ENCODE data around the gene NT5M. TPM values are rescaled to one million over a fixed set of nuclear protein-coding genes. Genes with fewer than 3 reads are reported as not detected.

The NT5M gene
- total RNA-seq, 1 donor, result 5.5 TPM

DNA sequence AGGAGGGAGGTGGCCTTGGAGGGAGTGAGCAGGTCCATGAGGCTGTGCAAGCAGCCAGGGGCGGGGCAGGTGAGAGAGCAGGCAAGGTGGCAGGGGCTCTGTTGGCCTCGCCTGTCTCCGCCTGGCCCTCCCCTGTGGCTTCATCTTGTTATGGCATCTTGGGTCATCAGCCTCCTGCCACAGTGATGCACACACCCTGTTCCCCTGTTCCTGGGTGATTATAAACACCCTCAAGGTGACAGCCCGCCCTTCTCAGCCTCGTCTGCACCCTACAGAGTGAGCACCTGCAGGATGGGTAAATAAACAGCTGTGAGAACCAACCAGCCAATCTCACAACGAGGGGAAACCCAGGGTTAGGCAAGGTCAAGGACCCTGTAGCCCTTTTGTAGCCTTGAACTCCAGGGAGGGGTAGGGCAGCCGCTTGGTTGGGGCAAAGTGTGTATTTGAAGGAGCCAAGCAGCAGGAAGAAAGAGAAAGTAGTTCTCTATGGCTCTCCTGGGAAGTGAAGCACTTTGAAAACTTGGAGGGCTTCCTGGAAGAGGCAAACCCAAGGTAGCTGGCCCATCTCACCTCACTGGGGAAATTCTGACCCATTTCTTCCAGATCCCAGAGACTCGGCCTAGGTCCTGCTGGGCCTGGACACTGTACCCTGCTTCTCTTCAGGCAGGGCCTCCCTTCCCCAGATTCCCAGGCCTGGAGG is 60.6 kb downstream of the NT5M start:
- no peaks in the 10 kb centered on the region for H3K9me3 ChIP-seq (ENCODE audit: low read depth, low read length)
- H3K4me3 ChIP-seq (ENCODE audit: low read length), result no peak overlapping the region
- H3K27me3 ChIP-seq (ENCODE audit: insufficient read depth, low read length), result no peaks in the 10 kb centered on the region
- no peaks in the 10 kb centered on the region for H3K4me1 ChIP-seq (ENCODE audit: insufficient read depth, low read length)

GRCh38 chr17:17364338-17364667 is 61.1 kb downstream of the NT5M start:
- Histone ChIP-seq H3K4me1 (ENCODE audit: insufficient read depth, low read length) (no peaks in the 10 kb centered on the region), H3K9me3 (ENCODE audit: low read depth, low read length) (no peaks in the 10 kb centered on the region), H3K27me3 (ENCODE audit: insufficient read depth, low read length) (no peaks in the 10 kb centered on the region), H3K4me3 (ENCODE audit: low read length) (no peak overlapping the region)

DNA sequence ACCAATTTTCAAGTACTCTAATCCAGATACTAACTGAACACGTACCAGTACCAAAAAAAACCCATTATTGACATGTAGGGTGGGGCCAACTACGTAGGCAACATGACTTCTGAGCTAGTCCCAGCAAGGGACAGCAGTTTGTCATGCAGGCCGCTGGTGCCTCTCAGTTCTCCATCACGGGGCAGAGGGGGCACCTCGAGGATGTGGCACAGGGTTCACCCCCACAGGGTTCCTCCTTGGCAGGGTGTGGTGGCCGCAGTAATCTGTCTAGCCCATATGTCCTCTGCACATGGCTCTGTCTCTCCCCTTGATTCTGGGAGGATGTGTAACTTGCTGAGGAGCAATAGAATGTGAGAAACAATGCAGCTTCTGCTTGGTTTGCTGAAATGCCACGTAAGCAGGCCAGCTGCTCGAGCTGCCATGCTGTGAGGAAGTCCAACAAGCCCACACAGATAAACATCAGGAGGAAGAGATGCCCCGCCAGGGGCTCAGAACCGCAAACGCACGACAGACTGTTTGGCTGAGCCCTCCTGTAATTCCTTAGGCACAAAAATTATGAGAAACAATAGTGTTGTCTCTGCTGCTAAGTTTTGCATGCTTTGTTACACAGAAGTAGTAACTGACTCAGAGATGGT is 62.4 kb downstream of the NT5M start:
- Histone ChIP-seq H3K4me1 (ENCODE audit: insufficient read depth, low read length) (no peaks in the 10 kb centered on the region), H3K27me3 (ENCODE audit: insufficient read depth, low read length) (no peaks in the 10 kb centered on the region), H3K4me3 (ENCODE audit: low read length) (no peak overlapping the region), H3K9me3 (ENCODE audit: low read depth, low read length) (no peaks in the 10 kb centered on the region)

GRCh38 chr17:17366235-17366634 is 63.1 kb downstream of the NT5M start:
- Histone ChIP-seq H3K27me3 (ENCODE audit: insufficient read depth, low read length) (no peaks in the 10 kb centered on the region), H3K9me3 (ENCODE audit: low read depth, low read length) (no peaks in the 10 kb centered on the region)

DNA sequence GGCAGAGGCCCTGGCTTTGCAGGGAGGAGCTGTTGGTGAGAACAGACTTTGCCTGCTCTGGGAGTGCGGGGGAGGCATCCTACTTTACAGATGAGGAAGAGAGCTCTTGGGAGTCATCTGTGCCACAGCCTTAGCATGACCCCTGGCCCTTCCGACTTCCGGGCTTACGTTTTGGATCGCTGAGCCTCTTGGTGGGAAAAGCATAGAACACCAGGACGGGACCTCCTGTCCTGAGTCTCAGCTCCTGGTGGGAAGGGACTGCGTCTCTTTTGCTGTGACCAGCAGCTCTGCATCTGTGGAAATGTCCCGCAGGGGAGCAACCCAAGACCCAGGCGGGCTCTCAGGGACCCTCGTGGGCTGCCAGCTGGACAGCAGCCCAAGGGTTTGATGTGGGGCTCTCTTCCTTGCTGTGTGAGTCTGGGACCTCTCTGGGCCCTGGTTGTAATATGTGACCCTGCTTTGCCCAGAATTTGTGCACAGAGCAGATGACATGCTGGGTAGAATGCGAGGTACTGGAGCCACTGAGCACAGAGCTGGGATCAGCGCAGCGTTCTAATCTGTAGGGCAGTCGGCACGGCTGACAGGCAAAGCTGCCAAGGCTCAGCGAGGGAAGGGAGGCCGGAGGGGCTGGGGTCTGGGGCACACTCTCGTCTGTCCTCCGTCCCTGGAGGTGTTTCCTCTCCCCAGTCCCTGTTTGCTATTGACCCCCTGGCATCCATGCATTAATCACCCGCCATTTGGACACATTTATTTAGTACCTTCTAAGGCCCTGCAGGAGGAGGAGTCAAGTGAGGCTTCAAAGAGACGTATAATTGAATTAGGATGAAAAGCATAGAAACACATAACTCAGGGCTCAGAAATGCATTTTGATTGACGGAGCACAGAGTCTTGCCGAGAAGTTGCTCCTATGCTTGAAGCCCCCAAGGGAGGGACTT is 64.0 kb downstream of the NT5M start:
- no peak overlapping the region for H3K4me3 ChIP-seq (ENCODE audit: low read length)

More at GRCh38 chr17:17366235-17366634, 63.1 kb downstream of the NT5M start:
- H3K4me1 ChIP-seq (ENCODE audit: insufficient read depth, low read length), result no peaks in the 10 kb centered on the region
- no peak overlapping the region for H3K4me3 ChIP-seq (ENCODE audit: low read length)

DNA sequence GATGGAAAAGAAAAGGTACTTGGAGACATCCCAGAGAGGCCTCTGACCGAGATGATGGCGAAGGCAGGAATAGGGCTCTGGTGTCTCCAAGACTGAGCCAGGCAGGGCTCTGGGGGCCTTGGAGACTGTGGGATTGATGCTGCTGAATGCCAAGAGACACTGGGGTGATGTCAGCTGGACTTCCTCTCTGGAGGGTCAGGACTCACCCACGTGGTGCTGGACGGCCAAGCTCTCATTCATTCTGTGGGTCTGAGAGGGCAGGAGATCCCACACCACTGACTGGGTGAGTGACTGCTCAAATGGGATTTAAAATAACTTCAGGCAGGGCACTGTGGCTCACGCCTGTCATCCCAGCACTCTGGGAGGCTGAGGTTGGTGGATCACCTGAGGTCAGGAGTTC is 64.8 kb downstream of the NT5M start:
- Histone ChIP-seq H3K4me3 (ENCODE audit: low read length) (no peak overlapping the region), H3K27me3 (ENCODE audit: insufficient read depth, low read length) (no peaks in the 10 kb centered on the region), H3K4me1 (ENCODE audit: insufficient read depth, low read length) (no peaks in the 10 kb centered on the region), H3K9me3 (ENCODE audit: low read depth, low read length) (no peaks in the 10 kb centered on the region)

More for the DNA sequence above, 64.0 kb downstream of the NT5M start:
- no peaks in the 10 kb centered on the region for H3K9me3 ChIP-seq (ENCODE audit: low read depth, low read length)
- no peaks in the 10 kb centered on the region for H3K27me3 ChIP-seq (ENCODE audit: insufficient read depth, low read length)
- H3K4me1 ChIP-seq (ENCODE audit: insufficient read depth, low read length), result no peaks in the 10 kb centered on the region

- Histone ChIP-seq H3K4me3 (ENCODE audit: low read length) (no peak overlapping the region), H3K27me3 (ENCODE audit: insufficient read depth, low read length) (no peaks in the 10 kb centered on the region), H3K9me3 (ENCODE audit: low read depth, low read length) (no peaks in the 10 kb centered on the region), H3K4me1 (ENCODE audit: insufficient read depth, low read length) (no peaks in the 10 kb centered on the region)
Measured at GRCh38 chr17:17370711-17371110, 67.5 kb downstream of the NT5M start.

- Histone ChIP-seq H3K4me3 (ENCODE audit: low read length) (no peak overlapping the region), H3K9me3 (ENCODE audit: low read depth, low read length) (no peaks in the 10 kb centered on the region), H3K27me3 (ENCODE audit: insufficient read depth, low read length) (no peaks in the 10 kb centered on the region), H3K4me1 (ENCODE audit: insufficient read depth, low read length) (no peaks in the 10 kb centered on the region)
Measured at GRCh38 chr17:17372856-17373520, 69.8 kb downstream of the NT5M start.

GRCh38 chr17:17375841-17376240 is 72.7 kb downstream of the NT5M start:
- Histone ChIP-seq H3K4me3 (ENCODE audit: low read length) (no peak overlapping the region), H3K4me1 (ENCODE audit: insufficient read depth, low read length) (no peaks in the 10 kb centered on the region), H3K27me3 (ENCODE audit: insufficient read depth, low read length) (no peaks in the 10 kb centered on the region), H3K9me3 (ENCODE audit: low read depth, low read length) (no peaks in the 10 kb centered on the region)

DNA sequence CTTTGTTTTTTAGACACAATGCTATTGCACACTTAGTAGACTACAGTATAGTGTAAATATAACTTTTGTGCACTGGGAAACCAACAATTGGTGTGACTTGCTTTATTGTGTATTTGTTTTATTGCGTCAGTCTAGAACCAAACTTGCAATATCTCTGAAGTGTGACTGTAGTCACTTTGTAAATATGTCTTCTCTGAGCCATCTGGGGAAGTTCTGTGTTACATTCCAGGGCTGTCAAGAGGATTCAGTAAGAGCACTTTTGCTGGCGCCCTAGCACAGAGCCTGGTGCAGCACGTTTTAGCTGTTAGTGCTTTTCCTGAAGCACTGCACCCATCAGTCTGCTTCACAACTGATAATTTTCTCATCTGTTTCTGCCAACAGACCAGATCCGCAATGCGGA is 73.2 kb downstream of the NT5M start:
- H3K27me3 ChIP-seq (ENCODE audit: insufficient read depth, low read length), result no peaks in the 10 kb centered on the region
- no peaks in the 10 kb centered on the region for H3K9me3 ChIP-seq (ENCODE audit: low read depth, low read length)
- no peaks in the 10 kb centered on the region for H3K4me1 ChIP-seq (ENCODE audit: insufficient read depth, low read length)
- H3K4me3 ChIP-seq (ENCODE audit: low read length), result no peak overlapping the region

GRCh38 chr17:17377071-17377967 is 74.1 kb downstream of the NT5M start:
- Histone ChIP-seq H3K9me3 (ENCODE audit: low read depth, low read length) (no peaks in the 10 kb centered on the region), H3K4me3 (ENCODE audit: low read length) (no peak overlapping the region), H3K27me3 (ENCODE audit: insufficient read depth, low read length) (no peaks in the 10 kb centered on the region), H3K4me1 (ENCODE audit: insufficient read depth, low read length) (no peaks in the 10 kb centered on the region)

GRCh38 chr17:17379197-17379991 is 76.2 kb downstream of the NT5M start:
- Histone ChIP-seq H3K27me3 (ENCODE audit: insufficient read depth, low read length) (no peaks in the 10 kb centered on the region), H3K4me3 (ENCODE audit: low read length) (no peak overlapping the region), H3K4me1 (ENCODE audit: insufficient read depth, low read length) (no peaks in the 10 kb centered on the region), H3K9me3 (ENCODE audit: low read depth, low read length) (no peaks in the 10 kb centered on the region)

GRCh38 chr17:17380145-17380925 is 77.2 kb downstream of the NT5M start:
- H3K9me3 ChIP-seq (ENCODE audit: low read depth, low read length), result no peaks in the 10 kb centered on the region
- H3K4me3 ChIP-seq (ENCODE audit: low read length), result no peak overlapping the region
- H3K4me1 ChIP-seq (ENCODE audit: insufficient read depth, low read length), result no peaks in the 10 kb centered on the region
- no peaks in the 10 kb centered on the region for H3K27me3 ChIP-seq (ENCODE audit: insufficient read depth, low read length)

All from mononuclear cell (primary cell).